Endothelial cell of umbilical vein (primary cell): ENCODE data around the gene PPEF2. TPM values are rescaled to one million over a fixed set of nuclear protein-coding genes. Genes with fewer than 3 reads are reported as not detected.

ENCODE experiments used
- BruUV-seq: library from RNA; stranded (reverse); fragments of 400-500 nt; replicated peaks from 2 replicates; lab custom pipeline; 2021; lab: Mats Ljungman, UMichigan
- CTCF ChIA-PET: fragments of 300-600, 350-600 bp; sonication (Branson Sonifier 250); formaldehyde crosslinking; loops from one replicate; lab custom pipeline; 2021; ENCODE audit warnings: antibody characterized with exemption, inconsistent platforms; lab: Charles Lee
- POLR2A ChIA-PET: fragments of 300-600, 350-600 bp; sonication (Branson Sonifier 250); formaldehyde crosslinking; loops from one replicate; lab custom pipeline; 2021; ENCODE audit warnings: antibody characterized with exemption, inconsistent platforms; lab: Charles Lee
- DNase-seq: peaks from one replicate; pipeline ENCODE4 v3.0.0-alpha.2; 2011; ENCODE audit warnings: low read depth, low spot score
- FAIRE-seq: peaks from 2 replicates; lab custom pipeline; 2011; peaks lifted over from hg19 to GRCh38; lab: Jason Lieb, UNC
- H2AFZ ChIP-seq: 2 replicates; pipeline ENCODE4 v1.6.0; 2012; ENCODE audit warnings: low read depth, low read length, control low read depth, inconsistent platforms
- H3K27ac ChIP-seq: 2 replicates; pipeline ENCODE4 v1.5.1; 2011; ENCODE audit warnings: low read depth, mild to moderate bottlenecking, control low read depth, low read length, moderate library complexity; ENCODE audit not compliant: insufficient read depth
- H3K27me3 ChIP-seq, 2 experiments: 2 replicates each; pipeline versions ENCODE4 v1.6.0 to v1.6.1; 2011; ENCODE audit warnings: low read length in 2 of 2, mixed read lengths in 1 of 2; ENCODE audit not compliant: control insufficient read depth in 2 of 2, insufficient read depth in 2 of 2
- H3K36me3 ChIP-seq, 2 experiments: 2 replicates in 1 of 2; 3 replicates in 1 of 2; pipeline ENCODE4 v1.5.1; 2011; ENCODE audit warnings: low read length in 2 of 2, mild to moderate bottlenecking in 1 of 2, moderate library complexity in 1 of 2; ENCODE audit not compliant: control insufficient read depth in 2 of 2, insufficient read depth in 2 of 2; ENCODE audit errors: extremely low read depth in 1 of 2
- H3K4me1 ChIP-seq: 3 replicates; pipeline ENCODE4 v1.5.1; 2011; ENCODE audit warnings: mild to moderate bottlenecking, low read length; ENCODE audit not compliant: control insufficient read depth, insufficient read depth; ENCODE audit errors: extremely low read depth
- H3K4me2 ChIP-seq: 2 replicates; pipeline ENCODE4 v1.6.1; 2011; ENCODE audit warnings: low read length, control low read depth, mixed read lengths; ENCODE audit not compliant: insufficient read depth
- H3K4me3 ChIP-seq, 3 experiments: fragments of 200-600 bp in 1 of 3; sonication (generic), shearing (Covaris generic) in 1 of 3; replicated peaks in 1 of 3; 2 replicates each; pipeline ENCODE4 v1.5.1; 2011 to 2016; ENCODE audit warnings: control low read depth in 3 of 3, low read length in 3 of 3, mild to moderate bottlenecking in 2 of 3, inconsistent platforms in 1 of 3, low read depth in 1 of 3, moderate library complexity in 1 of 3; ENCODE audit not compliant: insufficient read depth in 1 of 3
- H3K79me2 ChIP-seq: 2 replicates; pipeline ENCODE4 v1.6.0; 2012; ENCODE audit warnings: low read length, inconsistent platforms; ENCODE audit not compliant: control insufficient read depth, insufficient read depth
- H3K9ac ChIP-seq: replicated peaks from 2 replicates; pipeline ENCODE3; 2011; ENCODE audit warnings: low read length, control low read depth; ENCODE audit not compliant: insufficient read depth; ENCODE audit errors: extremely low read depth
- H3K9me1 ChIP-seq: replicated peaks from 3 replicates; pipeline ENCODE4 v1.6.0; 2011; ENCODE audit warnings: mild to moderate bottlenecking, low read length; ENCODE audit not compliant: control insufficient read depth, insufficient read depth; ENCODE audit errors: extremely low read depth
- H3K9me3 ChIP-seq: replicated peaks from 2 replicates; pipeline ENCODE4 v1.5.1; 2012; ENCODE audit warnings: low read length, inconsistent platforms; ENCODE audit not compliant: control insufficient read depth, insufficient read depth
- H4K20me1 ChIP-seq: replicated peaks from 2 replicates; pipeline ENCODE3; 2011; ENCODE audit warnings: mild to moderate bottlenecking, low read length; ENCODE audit not compliant: control insufficient read depth, insufficient read depth; ENCODE audit errors: extremely low read depth
- CTCF ChIP-seq, 2 donors: IDR thresholded peaks; 1 replicate in 1 of 2; 2 replicates in 1 of 2; pipeline ENCODE4 v1.5.1; 2011; ENCODE audit warnings: low read length in 2 of 2, mild to moderate bottlenecking in 2 of 2, moderate library complexity in 2 of 2, control low read depth in 1 of 2, inconsistent platforms in 1 of 2, low read depth in 1 of 2; ENCODE audit not compliant: insufficient read depth in 1 of 2; ENCODE audit errors: extremely low read depth in 1 of 2
- EZH2 ChIP-seq: IDR thresholded peaks from 2 replicates; pipeline ENCODE4 v1.6.1; 2012; ENCODE audit warnings: borderline replicate concordance, low read depth, mild to moderate bottlenecking, moderate library complexity, low read length, inconsistent platforms; ENCODE audit not compliant: severe bottlenecking
- FOS ChIP-seq: IDR thresholded peaks from 2 replicates; pipeline ENCODE4 v1.6.1; 2011; ENCODE audit warnings: mild to moderate bottlenecking, low read length, moderate library complexity, borderline replicate concordance; ENCODE audit not compliant: insufficient read depth
- GATA2 ChIP-seq: IDR thresholded peaks from 2 replicates; pipeline ENCODE4 v1.7.0; 2011; ENCODE audit warnings: low read depth, mild to moderate bottlenecking, moderate library complexity, mixed read lengths, low read length; ENCODE audit not compliant: insufficient read length, insufficient read depth
- JUN ChIP-seq: IDR thresholded peaks from 2 replicates; pipeline ENCODE4 v1.6.1; 2011; ENCODE audit warnings: borderline replicate concordance, low read depth; ENCODE audit not compliant: insufficient read length, insufficient read depth
- MAX ChIP-seq: IDR thresholded peaks from 2 replicates; pipeline ENCODE4 v1.6.1; 2011; ENCODE audit not compliant: insufficient read depth, insufficient read length
- MYC ChIP-seq: IDR thresholded peaks from one replicate; pipeline ENCODE4 v1.6.1; 2011; ENCODE audit warnings: mild to moderate bottlenecking, low read depth, low read length
- POLR2A ChIP-seq: IDR thresholded peaks from 2 replicates; pipeline ENCODE4 v1.6.1; 2012; ENCODE audit warnings: low read depth, mild to moderate bottlenecking, control low read depth, low read length
- POLR2AphosphoS5 ChIP-seq: IDR thresholded peaks from 2 replicates; pipeline ENCODE4 v1.6.1; 2012; ENCODE audit warnings: low read depth, mild to moderate bottlenecking, control low read depth, low read length, moderate library complexity; ENCODE audit not compliant: insufficient read depth
- dilution Hi-C: fragments of 300-500 bp; cut with MboI; formaldehyde crosslinking; loops from one replicate; pipeline ENCODE4 v1.15.0; 2019; ENCODE audit warnings: low sequenced_read_pairs; ENCODE audit not compliant: extremely low pct_ligation_motif_present
- intact Hi-C: fragments of 100-400 bp; cut with micrococcal nuclease; formaldehyde crosslinking; loops from one replicate; pipeline ENCODE4 v1.10.0; 2022
- polyA plus RNA-seq, 4 experiments: library from polyadenylated mRNA; depleted of rRNA in 3 of 4; stranded (reverse) in 3 of 4; unstranded in 1 of 4; fragments of >200 nt; gene quantifications; 2 replicates each; pipeline versions ENCODE4 v1.2.1 to v1.2.3, GENCODE V29; 2011 to 2012; ENCODE audit warnings: missing spikeins in 1 of 4
- total RNA-seq: library from RNA; stranded (reverse); gene quantifications from 2 replicates; pipeline ENCODE4 v1.2.3, GENCODE V29; 2021

The PPEF2 gene
- total and polyA plus RNA-seq, 2 donors (not counting 3 experiments of a cell fraction or from before 2014, with no cell fraction given), result 0.23 TPM; not detected in 1

DNA sequence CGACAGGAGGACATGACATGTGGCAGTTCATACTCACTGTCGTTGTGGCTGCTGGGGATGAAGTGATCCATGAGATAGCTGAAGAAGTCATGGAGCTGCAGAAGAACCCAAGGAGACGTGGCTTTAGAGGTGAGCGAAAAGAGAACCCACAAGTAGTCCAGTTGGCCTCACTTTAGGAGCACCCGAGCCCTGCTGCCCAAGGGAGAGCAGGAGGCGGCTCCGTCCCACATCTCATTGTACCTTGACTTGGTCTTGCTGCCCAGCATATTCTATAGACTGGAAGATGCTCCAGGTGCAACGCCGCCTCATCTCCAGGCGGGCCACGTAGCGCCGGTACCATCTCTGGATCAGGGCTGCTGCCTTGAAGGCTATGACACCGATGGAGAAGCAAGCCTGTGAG lies 10.6 kb downstream of the PPEF2 start:
- H3K9ac ChIP-seq, result no peak overlapping the region
- POLR2A ChIA-PET, result interaction anchor here (0.6 kb wide), 1 partner anchor 380 kb away, joined by 5 read pairs; no protein-coding TSS in a partner anchor
- intact Hi-C loops, result no loop called here
- no peaks in the 10 kb centered on the region for H3K27me3 ChIP-seq
- no peak for DNase-seq
- H3K9me3 ChIP-seq, result no peaks in the 10 kb centered on the region
- no peak overlapping the region for H3K27ac ChIP-seq
- H3K4me2 ChIP-seq, result no peak overlapping the region
- no peaks in the 10 kb centered on the region for H3K79me2 ChIP-seq
- CTCF ChIA-PET, result interaction anchor here (1.0 kb wide), 1 partner anchor 16 kb away, joined by 3 read pairs; no protein-coding TSS in a partner anchor
- TF ChIP-seq CTCF (IDR thresholded peaks at IDR 0.05; ENCODE audit: extremely low read depth in 1 of 2, insufficient read depth in 1 of 2, low read depth in 1 of 2, low read length in 2 of 2) (no peak), FOS (no peak), GATA2 (no peak)
- no peaks in the 10 kb centered on the region for H3K36me3 ChIP-seq
- dilution Hi-C loops, result no loop called here
- no peak overlapping the region for H2AFZ ChIP-seq
- H4K20me1 ChIP-seq, result no peaks in the 10 kb centered on the region
- H3K9me1 ChIP-seq, result no peaks in the 10 kb centered on the region
- no peak overlapping the region for H3K4me3 ChIP-seq
- BruUV-seq, result no TSS peak
- FAIRE-seq, result no peak
- no peaks in the 10 kb centered on the region for H3K4me1 ChIP-seq

DNA sequence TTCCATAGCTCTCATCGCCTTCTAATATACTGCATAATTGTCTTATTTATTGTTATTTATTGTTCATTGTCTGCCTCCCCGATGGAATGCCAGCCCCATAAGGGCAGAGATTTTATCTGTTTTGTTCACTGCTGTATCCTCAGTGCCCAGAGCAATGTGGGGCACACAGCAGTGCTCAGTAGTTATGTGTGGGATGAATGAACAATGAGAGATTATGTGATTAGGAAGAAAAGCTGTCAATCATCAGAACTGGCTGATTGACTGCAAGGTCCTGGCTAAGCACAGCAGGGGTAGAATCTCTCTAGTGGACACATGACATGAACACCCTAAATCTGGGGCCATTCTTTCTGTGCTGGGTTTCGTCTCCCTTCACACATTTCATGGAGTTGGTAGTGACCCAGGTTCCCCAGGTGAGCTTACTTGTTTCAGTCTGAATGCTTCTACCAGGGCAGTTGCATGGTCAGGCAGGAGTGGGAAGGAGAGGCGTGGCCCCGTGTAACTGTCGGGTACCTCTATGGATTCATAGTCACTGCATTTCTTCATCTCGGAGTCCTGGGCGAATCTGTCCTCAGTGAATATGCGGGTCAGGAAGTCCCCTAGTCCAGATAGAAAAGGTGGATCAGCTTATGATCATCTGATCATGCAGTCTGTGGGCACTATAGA lies 12.6 kb downstream of the PPEF2 start:
- CTCF ChIA-PET, result no interaction called here
- no peaks in the 10 kb centered on the region for H4K20me1 ChIP-seq
- H3K4me2 ChIP-seq, result no peak overlapping the region
- dilution Hi-C loops (no loop called here), intact Hi-C loops (no loop called here)
- H3K4me3 ChIP-seq, result no peak overlapping the region
- H3K27me3 ChIP-seq, result no peaks in the 10 kb centered on the region
- H3K9me1 ChIP-seq, result no peaks in the 10 kb centered on the region
- no peak for FAIRE-seq
- H3K9ac ChIP-seq, result no peak overlapping the region
- no peaks in the 10 kb centered on the region for H3K9me3 ChIP-seq
- H3K4me1 ChIP-seq, result no peaks in the 10 kb centered on the region
- DNase-seq, result no peak
- no TSS peak for BruUV-seq
- POLR2A ChIA-PET, result no interaction called here
- H3K27ac ChIP-seq, result no peak overlapping the region
- no peaks in the 10 kb centered on the region for H3K36me3 ChIP-seq
- no peak for TF ChIP-seq POLR2A
- no peak for TF ChIP-seq EZH2
- TF ChIP-seq FOS, result no peak
- TF ChIP-seq CTCF (IDR thresholded peaks at IDR 0.05; ENCODE audit: extremely low read depth in 1 of 2, insufficient read depth in 1 of 2, low read depth in 1 of 2, low read length in 2 of 2), result no peak
- TF ChIP-seq POLR2AphosphoS5, result no peak
- no peak for TF ChIP-seq JUN
- no peak for TF ChIP-seq GATA2
- no peak for TF ChIP-seq MYC
- no peak for TF ChIP-seq MAX
- no peaks in the 10 kb centered on the region for H3K79me2 ChIP-seq
- no peak overlapping the region for H2AFZ ChIP-seq
